HEK293T (cell line): ENCODE data around the gene ZYG11A.

Experiments used
- BHLHE40 ChIP-seq: fragments of 450-650 bp; IDR thresholded peaks from 2 replicates; pipeline ENCODE4 v1.6.1; 2016; ENCODE audit warnings: mild to moderate bottlenecking, moderate library complexity, borderline replicate concordance
- FOXA1 ChIP-seq: fragments of 450-650 bp; IDR thresholded peaks from 2 replicates; pipeline ENCODE4 v1.6.1; 2016; ENCODE audit warnings: mild to moderate bottlenecking
- FOXK2 ChIP-seq: fragments of 450-650 bp; IDR thresholded peaks from 2 replicates; pipeline ENCODE4 v1.6.1; 2016; ENCODE audit warnings: mild to moderate bottlenecking
- FOXM1 ChIP-seq: fragments of 450-650 bp; IDR thresholded peaks from 2 replicates; pipeline ENCODE4 v1.6.1; 2017; ENCODE audit warnings: mild to moderate bottlenecking, borderline replicate concordance
- LEF1 ChIP-seq: fragments of 450-650 bp; IDR thresholded peaks from 2 replicates; pipeline ENCODE4 v1.6.1; 2017; ENCODE audit warnings: mild to moderate bottlenecking, borderline replicate concordance
- SP1 ChIP-seq: fragments of 450-650 bp; IDR thresholded peaks from 2 replicates; pipeline ENCODE4 v1.6.1; 2017
- SUZ12 ChIP-seq: fragments of 450-650 bp; IDR thresholded peaks from 2 replicates; pipeline ENCODE4 v1.6.1; 2016; ENCODE audit warnings: mild to moderate bottlenecking
- TARDBP ChIP-seq: fragments of 450-650 bp; IDR thresholded peaks from 2 replicates; pipeline ENCODE4 v1.6.1; 2016
- ZNF384 ChIP-seq: fragments of 450-650 bp; IDR thresholded peaks from 2 replicates; pipeline ENCODE4 v1.6.1; 2016

DNA sequence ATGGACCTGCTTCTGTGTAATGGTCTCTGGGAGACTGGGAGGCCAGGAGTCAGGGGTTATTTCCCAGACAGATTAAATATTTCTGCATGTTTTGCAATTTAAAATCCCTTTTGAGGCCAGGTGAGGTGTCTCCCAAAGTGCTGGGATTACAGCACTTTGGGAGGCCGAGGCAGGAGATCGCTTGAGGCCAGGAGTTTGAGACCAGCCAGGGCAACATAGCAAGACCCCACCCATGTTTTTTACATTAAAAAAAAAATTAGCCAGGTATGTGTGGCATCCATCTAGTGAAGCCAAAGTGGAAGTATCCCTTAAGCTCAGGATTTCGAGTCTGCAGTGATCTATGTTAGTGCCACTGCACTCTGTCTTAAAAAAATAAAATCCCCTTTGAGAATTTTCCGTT lies 44.9 kb downstream of the ZYG11A start:
- TF ChIP-seq FOXK2 (no peak), SP1 (no peak), LEF1 (no peak), FOXM1 (no peak), SUZ12 (no peak), BHLHE40 (no peak), FOXA1 (no peak), TARDBP (no peak), ZNF384 (no peak)
